Measurements from ENCODE around the gene ABLIM3.

- TF ChIP-seq POLR2A (IDR thresholded peaks at IDR 0.05; ENCODE audit: low read depth, low read length) = no peak
- no peak for TF ChIP-seq PAX5 (IDR thresholded peaks at IDR 0.05; ENCODE audit: insufficient read depth, low read length, severe bottlenecking)
- no peak for TF ChIP-seq POLR2AphosphoS5 (IDR thresholded peaks at IDR 0.05; ENCODE audit: low read depth, low read length)
- no peak for TF ChIP-seq TAF1 (IDR thresholded peaks at IDR 0.05; ENCODE audit: low read depth, low read length)
- no peak for TF ChIP-seq SPI1 (IDR thresholded peaks at IDR 0.05; ENCODE audit: low read depth, low read length)
These were observed 148.0 kb downstream of the ABLIM3 start for GRCh38 chr5:149289301-149289700.
